ACHN (cell line): ENCODE results near the gene RIPK4.

ENCODE experiments used
- DNase-seq: peaks from one replicate; pipeline ENCODE4 v3.0.0-alpha.2; 2015
- in situ Hi-C: cut with HindIII; loops from 2 replicates; pipeline ENCODE4 v1.10.0; 2017; ENCODE audit warnings: low sequenced_read_pairs, low pct_ligation_motif_present, low pct_unique_long_range_greater_than_20kb

Gene RIPK4

DNA sequence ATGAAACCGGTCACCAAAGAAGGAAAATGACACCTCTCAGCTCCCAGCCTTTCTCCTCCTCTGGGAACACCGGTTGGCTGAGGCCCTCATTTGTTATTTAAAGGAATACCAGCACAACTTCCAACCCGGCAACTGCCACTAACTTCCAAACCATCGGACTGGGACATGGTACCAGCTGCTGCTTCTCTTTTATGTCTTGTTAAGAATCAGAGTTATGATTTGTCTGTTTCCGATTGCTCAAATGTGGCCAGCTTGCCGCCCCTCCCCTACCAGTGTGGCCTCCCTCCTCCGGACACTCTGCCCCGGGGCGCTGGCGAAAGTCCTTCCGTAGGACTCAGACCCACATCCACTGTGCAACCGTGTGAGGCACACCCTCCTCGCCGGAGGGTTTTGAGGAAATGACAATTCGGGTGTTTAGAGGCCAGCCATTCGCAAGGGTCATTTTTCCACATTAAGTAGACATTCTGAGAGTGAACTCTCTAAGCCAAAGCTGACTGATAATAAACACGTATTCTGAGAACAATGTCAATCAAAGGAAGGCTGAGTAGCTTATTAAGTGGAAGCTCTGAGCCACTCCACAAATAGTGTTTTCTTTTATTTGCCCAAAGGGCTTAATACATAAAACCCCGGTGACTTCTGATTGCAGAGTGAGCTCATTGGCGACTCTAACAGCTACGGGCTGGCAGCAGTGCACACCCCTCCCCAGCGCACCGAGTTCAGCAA, 5.5 kb downstream of the RIPK4 start:
- in situ Hi-C loops, result loop anchor here (25.0 kb wide), 1 partner anchor 149 kb away; no protein-coding TSS in a partner anchor
- no peak for DNase-seq

DNA sequence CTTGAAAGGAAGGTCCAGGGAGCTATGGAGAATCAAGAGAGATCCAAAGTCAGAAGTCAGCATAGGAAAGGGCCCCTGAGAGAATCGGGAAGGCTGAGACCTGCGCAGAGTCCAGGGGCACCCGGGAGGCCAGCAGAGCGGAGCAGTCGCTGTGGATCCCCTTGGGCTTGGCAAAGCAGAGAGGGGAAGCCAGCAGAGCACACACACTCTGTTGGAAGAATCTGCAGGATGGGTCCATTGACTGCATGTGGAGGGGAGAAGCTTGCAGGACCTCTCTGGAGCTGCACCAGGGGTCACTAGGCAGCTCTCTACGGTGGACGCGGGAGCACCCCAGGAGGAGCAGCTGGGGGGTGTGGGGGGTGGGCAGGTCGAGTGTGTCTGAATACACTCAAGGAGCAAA, 6.4 kb downstream of the RIPK4 start:
- DNase-seq, result no peak
- in situ Hi-C loops, result loop anchor here (25.0 kb wide), 1 partner anchor 148 kb away; no protein-coding TSS in a partner anchor

DNA sequence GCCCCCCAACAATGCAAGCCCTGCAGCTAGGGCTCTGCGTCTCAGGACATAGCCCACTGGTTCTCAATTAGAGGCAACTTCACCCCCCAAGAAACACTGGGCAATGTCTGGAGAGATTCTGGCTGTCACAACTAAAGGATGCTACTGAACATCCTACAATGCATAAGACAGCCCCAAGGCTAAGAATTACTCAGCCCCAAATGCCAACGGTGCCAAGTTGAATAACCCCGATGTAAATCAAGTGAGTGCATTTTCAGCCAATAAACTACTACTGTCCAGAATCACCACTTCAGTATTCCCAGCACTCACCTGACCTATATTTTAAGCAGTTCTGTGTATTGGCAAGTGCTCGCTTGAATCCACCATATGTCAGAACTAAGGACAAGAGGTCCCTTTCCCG, 6.9 kb downstream of the RIPK4 start:
- in situ Hi-C loops, result loop anchor here (25.0 kb wide), 1 partner anchor 148 kb away; no protein-coding TSS in a partner anchor
- no peak for DNase-seq

DNA sequence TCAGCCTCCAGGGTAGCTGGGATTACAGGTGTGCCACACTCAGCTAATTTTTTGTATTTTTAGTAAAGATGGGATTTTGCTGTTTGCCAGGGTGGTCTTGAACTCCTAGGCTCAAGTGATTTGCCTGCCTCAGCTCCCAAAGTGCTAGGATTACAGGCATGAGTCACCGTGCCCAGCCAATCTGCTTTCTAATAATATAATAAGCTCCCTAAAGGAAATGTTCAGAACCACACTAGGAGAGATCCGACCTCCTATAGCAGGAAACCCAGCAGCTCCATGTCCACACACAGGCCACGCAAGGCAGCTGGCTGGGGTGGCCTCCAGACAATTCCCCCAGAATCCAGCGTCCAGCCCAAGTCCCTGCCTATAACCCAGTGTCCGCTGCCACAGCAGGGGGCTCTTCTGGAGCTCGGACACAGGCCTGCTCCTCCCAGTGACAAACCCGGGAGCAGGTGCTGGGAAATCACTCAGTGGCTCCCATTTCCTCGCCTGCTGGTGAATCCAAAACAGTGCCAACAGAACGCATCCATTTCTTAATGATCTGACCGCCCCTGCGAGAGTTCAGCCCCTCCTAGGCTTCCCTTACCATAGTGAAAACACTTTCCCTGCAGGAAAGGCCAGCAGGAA, 7.5 kb downstream of the RIPK4 start:
- DNase-seq, result no peak
- in situ Hi-C loops, result loop anchor here (25.0 kb wide), 1 partner anchor 147 kb away; no protein-coding TSS in a partner anchor

DNA sequence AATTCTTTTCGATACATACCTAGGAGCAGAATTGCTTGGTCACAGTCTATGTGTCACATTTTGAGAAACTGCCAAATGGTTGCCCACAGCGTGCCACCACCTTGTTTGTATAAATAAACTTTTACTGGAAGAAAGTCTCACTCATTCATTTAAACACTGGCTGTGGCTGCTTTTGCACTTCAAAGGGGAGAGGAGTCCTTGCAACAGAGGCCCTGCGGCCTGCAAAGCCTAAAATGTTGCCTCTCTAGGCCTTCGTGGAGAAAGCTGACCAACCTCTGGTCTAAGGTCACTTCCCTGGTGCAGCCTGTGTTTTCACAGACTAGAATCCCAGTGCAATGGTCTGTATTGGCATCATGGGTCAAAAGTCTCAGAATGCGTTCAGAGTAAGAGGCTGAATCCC, 8.3 kb downstream of the RIPK4 start:
- in situ Hi-C loops, result loop anchor here (25.0 kb wide), 1 partner anchor 146 kb away; no protein-coding TSS in a partner anchor
- no peak for DNase-seq

DNA sequence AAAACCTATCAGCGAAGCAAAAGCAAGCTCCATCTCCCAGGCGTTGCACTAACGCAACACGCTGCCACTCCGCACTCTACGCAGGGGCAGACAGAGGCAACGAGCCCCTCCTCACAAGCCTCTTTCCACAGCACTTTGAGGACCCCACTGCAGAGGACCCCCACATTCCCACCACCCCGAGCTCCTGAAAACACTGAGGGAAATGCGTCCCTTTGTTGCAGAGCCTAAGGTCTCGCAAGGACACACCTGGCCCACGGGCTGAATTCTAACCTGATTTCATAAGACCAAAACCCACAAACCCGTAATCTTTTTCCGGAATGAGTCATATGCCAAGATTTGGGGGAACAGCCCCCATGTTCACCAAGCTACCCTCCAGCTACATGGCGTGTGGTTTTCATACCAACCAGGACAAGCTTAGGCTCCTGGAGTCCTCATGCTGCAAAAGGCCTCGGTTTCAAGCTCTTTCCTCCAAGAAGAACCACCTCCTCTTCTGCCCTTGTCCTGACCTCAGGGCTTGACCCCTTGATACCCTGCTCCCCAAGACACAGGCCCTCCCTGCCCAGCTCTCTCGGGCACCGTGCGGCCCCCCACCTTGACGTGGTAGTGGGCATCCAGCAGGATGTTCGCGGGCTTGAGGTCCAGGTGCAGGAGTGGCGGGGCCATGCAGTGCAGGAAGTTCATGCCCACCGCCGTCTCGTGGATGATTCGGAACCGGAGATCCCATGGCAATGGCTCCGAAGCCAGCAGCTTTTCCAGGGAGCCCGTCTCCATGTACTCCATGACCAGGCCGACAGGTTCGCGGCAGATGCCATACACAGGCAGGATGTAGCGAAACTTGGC, 10.7 kb downstream of the RIPK4 start:
- DNase-seq, result no peak
- in situ Hi-C loops, result loop anchor here (25.0 kb wide), 1 partner anchor 144 kb away; no protein-coding TSS in a partner anchor

DNA sequence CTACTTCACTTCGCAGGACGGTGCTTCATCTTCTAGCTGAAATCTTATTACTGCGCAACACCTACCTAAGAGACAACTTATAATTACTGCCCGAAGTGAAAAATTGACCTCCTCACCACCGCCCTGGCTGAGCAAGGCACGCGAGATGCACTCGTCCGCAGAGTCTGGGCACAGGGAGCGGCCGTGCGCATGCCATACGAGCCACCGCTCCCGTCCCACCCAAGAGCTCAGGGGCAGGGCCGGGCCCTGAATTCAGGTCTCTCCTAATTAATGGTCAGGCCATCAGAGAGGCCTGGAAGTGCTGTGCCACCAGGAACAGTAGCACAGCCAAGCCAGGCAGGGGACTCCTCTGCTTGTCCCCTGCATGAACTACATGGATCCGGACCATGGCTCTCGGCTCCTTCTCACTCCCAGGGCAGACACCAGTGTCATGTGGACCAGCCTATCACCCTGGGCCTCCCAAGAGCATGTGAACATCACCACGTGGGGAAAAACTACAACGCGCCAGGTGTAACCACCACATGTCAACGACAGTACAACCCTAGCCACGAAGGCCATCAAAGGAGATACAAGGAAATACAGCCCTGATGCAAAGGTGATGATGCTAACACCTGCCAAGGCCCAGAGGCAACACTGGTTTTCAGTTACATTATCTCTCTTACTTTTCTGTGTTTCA, 11.5 kb downstream of the RIPK4 start:
- in situ Hi-C loops, result loop anchor here (25.0 kb wide), 1 partner anchor 143 kb away; no protein-coding TSS in a partner anchor
- DNase-seq, result no peak

DNA sequence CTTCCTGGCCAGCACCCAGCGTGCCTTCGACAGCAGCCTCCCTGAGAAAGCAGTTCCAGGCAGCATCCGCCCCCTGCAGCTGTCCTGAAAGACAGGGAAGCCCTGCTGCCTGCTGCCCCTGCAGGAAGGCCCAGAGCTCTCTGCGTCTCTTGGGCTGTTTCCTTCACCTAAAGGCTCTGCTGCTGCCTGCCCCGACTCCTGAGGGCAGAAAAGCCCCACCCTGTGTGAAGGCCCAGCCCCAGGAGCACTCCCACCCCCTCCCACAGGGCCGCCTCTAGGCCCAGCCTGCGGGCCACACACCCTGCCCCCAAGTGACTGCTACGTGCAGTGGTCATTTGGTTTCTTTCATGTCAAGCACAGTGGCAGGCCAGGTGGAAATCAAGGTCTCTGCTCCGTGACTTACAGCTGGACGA, 12.4 kb downstream of the RIPK4 start:
- in situ Hi-C loops, result loop anchor here (25.0 kb wide), 1 partner anchor 142 kb away; no protein-coding TSS in a partner anchor
- DNase-seq, result no peak

DNA sequence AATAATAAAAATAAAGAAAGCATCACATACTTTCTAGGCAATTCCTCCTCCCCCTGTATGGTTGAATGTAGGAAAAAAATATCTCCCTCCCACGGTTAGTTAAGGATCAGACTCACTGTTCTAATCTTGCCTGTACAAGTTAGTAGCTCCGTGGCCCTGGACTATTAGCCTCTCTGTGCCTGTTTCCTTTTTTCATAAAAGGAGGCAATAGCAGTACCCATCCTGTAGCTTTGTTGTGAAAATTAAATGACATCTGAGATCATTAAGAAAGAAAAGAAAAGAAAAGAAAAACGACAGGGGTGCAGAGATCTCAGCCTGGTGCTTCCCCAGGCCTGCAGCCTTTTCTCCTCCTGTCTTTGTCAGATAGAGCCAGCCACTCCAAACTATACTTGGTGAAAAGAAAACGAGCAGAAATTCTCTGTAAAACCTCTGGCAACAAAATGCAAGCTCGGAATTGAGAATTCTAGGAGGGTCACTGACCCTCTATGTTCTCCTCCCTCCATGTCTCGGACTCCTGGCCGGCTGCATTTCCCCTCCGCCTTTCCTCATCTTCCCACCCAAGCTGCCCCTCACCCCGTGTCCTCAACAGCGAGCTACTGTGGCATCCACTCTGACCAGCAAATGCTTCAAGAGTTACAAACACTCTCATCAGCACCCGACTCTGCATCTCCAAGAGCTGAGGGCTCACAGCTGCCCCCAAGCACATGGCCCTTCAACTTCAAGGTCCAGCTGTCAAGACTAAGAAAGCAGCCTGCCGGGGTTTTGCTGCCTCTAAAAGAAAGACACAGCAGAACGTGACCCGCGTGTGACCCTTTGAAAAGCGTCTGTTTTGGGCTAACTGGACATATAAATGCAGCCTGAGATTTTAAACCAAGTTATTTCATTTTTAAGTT, 13.6 kb downstream of the RIPK4 start:
- in situ Hi-C loops, result loop anchor here (25.0 kb wide), 1 partner anchor 141 kb away; no protein-coding TSS in a partner anchor
- DNase-seq, result no peak

DNA sequence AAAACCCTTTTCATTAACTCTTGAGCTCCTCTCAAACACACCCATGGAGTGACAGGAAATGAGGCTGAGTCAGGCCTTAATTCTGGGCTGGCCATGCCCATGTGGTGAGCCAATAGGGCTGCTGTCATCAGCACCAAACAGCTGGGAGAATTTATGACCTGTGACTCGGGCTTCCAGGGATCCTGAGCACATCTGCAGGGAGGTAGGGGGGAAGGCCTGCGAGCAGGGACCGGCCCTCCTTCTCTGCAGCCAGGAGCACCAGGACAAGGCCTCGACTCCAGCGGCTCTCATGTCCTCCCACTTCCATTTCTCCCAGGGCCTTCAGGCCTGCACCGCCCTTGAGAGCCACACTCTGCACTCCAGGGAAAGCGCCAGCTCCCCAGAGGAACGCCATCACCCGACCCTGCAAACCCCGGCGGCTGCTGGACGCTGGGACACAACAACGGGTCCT, 14.6 kb downstream of the RIPK4 start:
- in situ Hi-C loops, result loop anchor here (25.0 kb wide), 1 partner anchor 140 kb away; no protein-coding TSS in a partner anchor
- DNase-seq, result peak; percentile 7

DNA sequence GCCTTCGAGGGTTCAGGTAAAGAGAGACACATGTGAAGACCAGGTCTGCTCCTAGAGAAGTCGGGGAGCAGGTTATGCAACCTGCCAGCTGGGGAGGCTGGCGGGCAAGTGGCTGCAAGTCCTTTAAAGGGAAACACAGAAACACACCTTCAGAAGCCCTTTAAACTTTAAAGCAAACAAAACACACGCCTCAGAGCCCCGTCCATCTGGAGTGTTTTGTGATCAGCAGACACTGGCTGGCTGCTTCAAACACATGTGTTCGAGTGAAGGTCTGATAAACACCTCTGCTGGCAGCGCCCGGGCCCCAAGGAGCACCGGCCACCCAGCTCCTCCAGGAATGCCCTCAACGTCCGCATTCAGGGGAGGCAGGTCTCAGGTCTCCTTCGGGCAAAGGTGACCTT, 15.2 kb downstream of the RIPK4 start:
- in situ Hi-C loops, result loop anchor here (25.0 kb wide), 1 partner anchor 139 kb away; no protein-coding TSS in a partner anchor
- no peak for DNase-seq

DNA sequence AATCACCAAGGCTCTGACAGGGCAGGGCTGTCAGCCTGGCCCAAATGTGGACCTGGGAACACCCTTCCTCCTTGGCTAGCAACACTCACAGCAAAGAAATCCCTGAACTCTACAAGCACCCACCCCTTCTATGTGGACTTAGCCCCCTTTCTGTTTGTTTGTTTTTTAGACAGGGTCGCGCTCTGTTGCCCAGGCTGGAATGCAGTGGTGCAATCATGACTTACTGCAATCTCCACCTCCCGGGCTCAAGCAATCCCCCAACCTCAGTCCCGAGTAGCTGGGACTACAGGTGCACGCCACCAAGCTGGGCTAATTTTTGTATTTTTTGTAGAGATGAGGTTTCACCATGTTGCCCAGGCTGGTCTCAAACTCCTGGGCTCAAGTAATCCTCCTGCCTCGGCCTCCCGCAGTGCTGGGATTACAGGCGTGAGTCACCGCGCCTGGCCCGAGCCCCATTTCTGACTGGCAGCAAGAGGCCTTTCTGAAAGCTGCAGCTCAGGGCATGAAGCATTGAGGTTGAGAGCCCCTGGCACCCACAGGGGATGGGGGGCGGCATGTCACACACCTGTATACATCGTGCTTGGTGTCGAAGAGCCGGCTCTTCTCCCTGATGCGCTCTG, 16.2 kb downstream of the RIPK4 start:
- no peak for DNase-seq
- in situ Hi-C loops, result loop anchor here (25.0 kb wide), 1 partner anchor 138 kb away; no protein-coding TSS in a partner anchor

DNA sequence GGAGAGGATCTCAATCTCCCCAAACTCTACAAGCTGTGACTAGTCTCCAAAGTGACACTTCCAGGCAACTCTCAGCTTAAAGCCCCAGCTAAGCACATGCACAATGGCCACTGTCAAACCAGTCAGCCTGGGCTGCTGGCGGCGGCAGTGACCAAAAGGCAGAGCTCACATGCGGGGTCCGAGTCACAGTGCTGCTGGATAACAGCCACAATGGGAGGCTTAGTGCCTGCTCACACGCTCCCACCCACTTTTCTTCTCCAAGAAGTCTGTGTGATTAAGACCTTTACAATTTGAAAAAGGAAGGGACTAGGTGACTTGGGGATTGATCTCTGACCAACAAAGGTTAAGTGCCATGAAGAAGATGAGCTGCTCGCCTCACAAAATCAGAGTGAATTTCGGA, 16.8 kb downstream of the RIPK4 start:
- in situ Hi-C loops, result loop anchor here (25.0 kb wide), 1 partner anchor 138 kb away; no protein-coding TSS in a partner anchor

DNA sequence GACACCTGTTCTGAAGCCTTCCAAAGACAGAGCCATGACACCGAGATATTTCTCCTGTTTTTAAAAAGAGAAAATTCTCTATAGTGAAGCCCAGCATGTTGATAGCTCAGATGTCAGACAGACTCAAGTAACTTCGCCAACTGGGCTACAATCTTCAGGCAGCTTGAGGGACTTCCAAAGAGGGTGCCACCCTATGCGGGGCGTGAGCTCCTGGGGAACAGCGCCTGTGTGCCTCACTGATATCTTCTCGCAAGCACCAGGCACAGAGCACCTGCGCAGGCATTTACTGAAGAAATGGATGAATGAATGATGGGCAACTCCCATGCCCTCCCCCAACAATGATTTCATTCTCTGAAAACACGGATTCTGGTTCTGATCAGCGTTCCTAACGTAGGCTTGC, 17.6 kb downstream of the RIPK4 start:
- DNase-seq, result no peak
- in situ Hi-C loops, result no loop called here

More for the DNA sequence above, 16.8 kb downstream of the RIPK4 start:
- DNase-seq, result no peak

DNA sequence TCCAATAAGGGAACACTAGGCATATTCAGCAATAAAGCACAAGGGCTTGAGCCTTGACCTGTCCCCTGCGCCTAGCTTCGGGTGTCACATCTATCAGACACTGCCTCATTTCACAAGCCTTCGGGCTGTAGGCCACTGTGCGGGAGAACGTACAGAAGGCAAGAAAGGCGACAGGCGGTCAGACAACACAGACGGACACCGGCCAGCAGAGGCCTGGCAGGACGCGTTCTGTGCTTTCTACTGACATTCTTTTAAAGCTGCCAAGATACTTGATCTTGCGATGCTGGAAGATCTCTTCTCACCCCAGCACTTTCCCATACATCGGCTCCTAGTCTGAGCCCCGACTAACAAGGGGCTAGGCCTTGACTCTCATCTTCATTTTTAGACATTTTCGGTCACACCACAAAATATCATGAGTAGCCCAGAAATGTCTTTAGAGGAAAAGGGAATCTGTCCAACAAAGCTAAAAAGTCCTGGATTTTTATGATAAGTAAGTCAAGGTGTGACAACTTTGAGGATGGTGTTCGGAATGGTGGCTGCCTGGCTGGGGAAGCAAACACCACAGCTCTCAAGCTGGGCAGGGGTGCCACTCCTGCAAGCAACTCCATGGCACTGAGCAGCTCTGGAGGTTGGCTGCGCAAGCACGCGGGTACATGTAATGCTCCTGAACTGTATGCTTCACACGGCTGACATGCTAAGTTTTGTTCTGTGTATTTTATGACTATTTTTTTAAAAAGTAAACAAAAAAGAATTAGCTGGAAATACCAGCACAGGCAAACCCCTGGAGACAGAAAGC, 18.7 kb downstream of the RIPK4 start:
- no peak for DNase-seq
- in situ Hi-C loops, result no loop called here

DNA sequence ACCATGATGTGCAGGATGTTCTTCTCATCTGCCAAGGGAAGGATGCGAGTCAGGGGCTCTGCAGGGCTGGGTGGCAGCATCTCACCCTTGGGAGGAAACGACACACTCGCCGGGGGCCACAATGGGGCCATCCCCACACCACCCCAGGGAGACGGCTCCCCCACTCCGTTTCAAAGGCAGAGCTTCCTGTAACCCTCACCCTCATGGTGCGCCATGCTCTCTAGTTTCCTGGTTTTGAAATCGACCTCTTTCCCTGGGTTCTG, 20.2 kb downstream of the RIPK4 start:
- no peak for DNase-seq
- in situ Hi-C loops, result no loop called here
